GM12878 (cell line): ENCODE data around the gene RAC2. TPM values are rescaled to one million over a fixed set of nuclear protein-coding genes. Genes with fewer than 3 reads are reported as not detected.

Experiments
- BHLHE40 ChIP-seq, 2 experiments: fragments of 450-650 bp in 1 of 2; IDR thresholded peaks; 2 replicates each; pipeline ENCODE4 v1.6.1; 2011 to 2017; ENCODE audit warnings: low read depth in 2 of 2, borderline replicate concordance in 1 of 2, improper control_type of control experiment in 1 of 2, low read length in 1 of 2, mild to moderate bottlenecking in 1 of 2
- BMI1 ChIP-seq: fragments of 450-650 bp; IDR thresholded peaks from 2 replicates; pipeline ENCODE4 v1.6.1; 2016; ENCODE audit warnings: mild to moderate bottlenecking, moderate library complexity, borderline replicate concordance
- CBFB ChIP-seq: IDR thresholded peaks from 2 replicates; pipeline ENCODE4 v1.6.1; 2016; ENCODE audit warnings: antibody characterized with exemption, low read depth
- CHD4 ChIP-seq: fragments of 200-600 bp; sonication (generic); IDR thresholded peaks from 2 replicates; pipeline ENCODE4 v1.6.1; 2016; ENCODE audit warnings: mild to moderate bottlenecking
- CREM ChIP-seq: IDR thresholded peaks from 2 replicates; pipeline ENCODE4 v1.6.1; 2014; ENCODE audit warnings: antibody characterized with exemption, low read depth
- FOXM1 ChIP-seq: IDR thresholded peaks from 2 replicates; pipeline ENCODE4 v1.6.1; 2012; ENCODE audit warnings: low read depth, mild to moderate bottlenecking, inconsistent platforms, low read length, moderate library complexity
- HDGF ChIP-seq: fragments of 450-650 bp; IDR thresholded peaks from 2 replicates; pipeline ENCODE4 v1.6.1; 2016; ENCODE audit warnings: antibody characterized with exemption
- MYB ChIP-seq: fragments of 150-350 bp; IDR thresholded peaks from 2 replicates; pipeline ENCODE4 v1.6.1; 2014; ENCODE audit warnings: mild to moderate bottlenecking, low read depth, low read length, borderline replicate concordance
- POLR2AphosphoS5 ChIP-seq: IDR thresholded peaks from 2 replicates; pipeline ENCODE4 v1.6.1; 2011; ENCODE audit warnings: mild to moderate bottlenecking, low read length, inconsistent platforms
- RBBP5 ChIP-seq: fragments of 200-600 bp; sonication (generic); conservative IDR thresholded peaks from 2 replicates; pipeline ENCODE4 v1.6.1; 2016
- RCOR1 ChIP-seq: conservative IDR thresholded peaks from 2 replicates; pipeline ENCODE4 v1.6.1; 2012; ENCODE audit warnings: low read depth, low read length, improper control_type of control experiment
- RUNX3 ChIP-seq: IDR thresholded peaks from 2 replicates; pipeline ENCODE4 v1.6.1; 2012; ENCODE audit warnings: low read length, inconsistent platforms
- SIN3A ChIP-seq: IDR thresholded peaks from 2 replicates; pipeline ENCODE4 v1.6.1; 2012; ENCODE audit warnings: low read depth, low read length, improper control_type of control experiment
- SREBF1 ChIP-seq: IDR thresholded peaks from 2 replicates; pipeline ENCODE4 v1.6.1; 2012; ENCODE audit warnings: mild to moderate bottlenecking, low read length
- SUZ12 ChIP-seq: fragments of 200-600 bp; sonication (generic); IDR thresholded peaks from one replicate; pipeline ENCODE4 v1.6.1; 2018; ENCODE audit warnings: antibody characterized with exemption, mild to moderate bottlenecking; ENCODE audit not compliant: unreplicated experiment
- ZNF622 ChIP-seq: fragments of 450-650 bp; IDR thresholded peaks from 2 replicates; pipeline ENCODE4 v1.6.1; 2017; ENCODE audit warnings: mild to moderate bottlenecking, inconsistent platforms
- polyA plus RNA-seq, 11 experiments: library from polyadenylated mRNA; depleted of rRNA in 4 of 11; unstranded in 6 of 11; stranded (reverse) in 5 of 11; fragments of >200 nt; fragmentation: Nextera tagmentation in 4 of 11; fragmentation: Illumina TruSeq in 1 of 11; extraction: Ambion mirVana in 4 of 11; extraction: Trizol in 1 of 11; gene quantifications; 1 replicate in 1 of 11; 2 replicates in 10 of 11; pipeline versions ENCODE4 v1.2.1 to v1.2.3, GENCODE V29; 2011 to 2016; ENCODE audit warnings: inconsistent platforms in 2 of 11, missing spikeins in 2 of 11, low read depth in 1 of 11
- total RNA-seq, 4 experiments: library from RNA; depleted of rRNA in 3 of 4; stranded (reverse); fragments of >200 nt in 3 of 4; fragmentation: Illumina TruSeq in 1 of 4; extraction: Trizol in 1 of 4; gene quantifications; 2 replicates each; pipeline versions ENCODE4 v1.2.1 to v1.2.3, GENCODE V29; 2013 to 2021
- TF ChIP-seq, protein P1 (sequence below): fragments of 450-650 bp; IDR thresholded peaks from 2 replicates; pipeline ENCODE4 v1.6.1; 2018; ENCODE audit warnings: mild to moderate bottlenecking, low read depth, moderate library complexity; ENCODE audit not compliant: partially characterized antibody
- TF ChIP-seq, protein P2 (sequence below): fragments of 450-650 bp; IDR thresholded peaks from 2 replicates; pipeline ENCODE4 v1.6.1; 2017; ENCODE audit warnings: low read depth, mild to moderate bottlenecking, moderate library complexity
- TF ChIP-seq, protein P3 (sequence below): fragments of 450-650 bp; IDR thresholded peaks from 2 replicates; pipeline ENCODE4 v1.6.1; 2014; ENCODE audit warnings: mild to moderate bottlenecking
- TF ChIP-seq, protein P4 (sequence below): fragments of 450-650 bp; IDR thresholded peaks from 2 replicates; pipeline ENCODE4 v1.6.1; 2017; ENCODE audit warnings: mild to moderate bottlenecking, moderate library complexity

The RAC2 gene
- total and polyA plus RNA-seq, 10 of the 15 experiments (the other 5 are each of a cell fraction or from before 2014, with no cell fraction given), result 102 to 386 (median 304) TPM

DNA sequence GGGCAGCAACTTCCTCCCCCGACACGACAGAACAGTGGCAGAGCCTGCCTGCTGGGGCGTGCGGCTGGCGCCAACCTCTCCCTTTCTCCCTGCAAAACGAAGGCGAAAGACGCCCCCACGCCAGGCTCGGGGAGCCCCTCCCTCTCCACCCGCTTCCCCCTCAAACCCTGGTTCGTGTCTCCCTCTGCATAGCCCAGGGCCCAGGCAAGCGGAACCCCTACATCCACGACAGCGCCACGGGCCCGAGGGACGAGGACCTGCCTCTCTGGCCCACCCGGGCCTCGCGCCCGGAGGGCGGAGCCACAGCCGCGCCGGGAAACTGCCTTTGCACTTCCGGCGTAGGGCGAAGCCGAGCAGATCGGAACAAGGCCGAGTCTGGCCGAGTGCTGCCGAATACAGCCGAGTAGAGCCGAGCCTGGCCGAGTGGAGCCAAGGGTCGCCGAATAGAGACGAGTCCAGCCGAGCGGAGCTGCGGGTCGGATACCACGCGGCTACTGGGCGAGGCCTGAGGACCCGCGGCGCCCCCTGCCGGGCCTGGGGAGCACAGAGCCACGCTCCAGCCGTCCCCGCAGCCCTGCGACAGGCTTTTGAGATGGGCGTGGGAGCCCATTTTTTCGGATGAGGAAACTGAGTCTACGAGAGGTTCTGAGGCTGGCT is 44.8 kb downstream of the RAC2 start (continued):
- TF ChIP-seq, protein P1, sequence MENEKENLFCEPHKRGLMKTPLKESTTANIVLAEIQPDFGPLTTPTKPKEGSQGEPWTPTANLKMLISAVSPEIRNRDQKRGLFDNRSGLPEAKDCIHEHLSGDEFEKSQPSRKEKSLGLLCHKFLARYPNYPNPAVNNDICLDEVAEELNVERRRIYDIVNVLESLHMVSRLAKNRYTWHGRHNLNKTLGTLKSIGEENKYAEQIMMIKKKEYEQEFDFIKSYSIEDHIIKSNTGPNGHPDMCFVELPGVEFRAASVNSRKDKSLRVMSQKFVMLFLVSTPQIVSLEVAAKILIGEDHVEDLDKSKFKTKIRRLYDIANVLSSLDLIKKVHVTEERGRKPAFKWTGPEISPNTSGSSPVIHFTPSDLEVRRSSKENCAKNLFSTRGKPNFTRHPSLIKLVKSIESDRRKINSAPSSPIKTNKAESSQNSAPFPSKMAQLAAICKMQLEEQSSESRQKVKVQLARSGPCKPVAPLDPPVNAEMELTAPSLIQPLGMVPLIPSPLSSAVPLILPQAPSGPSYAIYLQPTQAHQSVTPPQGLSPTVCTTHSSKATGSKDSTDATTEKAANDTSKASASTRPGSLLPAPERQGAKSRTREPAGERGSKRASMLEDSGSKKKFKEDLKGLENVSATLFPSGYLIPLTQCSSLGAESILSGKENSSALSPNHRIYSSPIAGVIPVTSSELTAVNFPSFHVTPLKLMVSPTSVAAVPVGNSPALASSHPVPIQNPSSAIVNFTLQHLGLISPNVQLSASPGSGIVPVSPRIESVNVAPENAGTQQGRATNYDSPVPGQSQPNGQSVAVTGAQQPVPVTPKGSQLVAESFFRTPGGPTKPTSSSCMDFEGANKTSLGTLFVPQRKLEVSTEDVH, result no peak
- TF ChIP-seq MYB (no peak), RBBP5 (no peak), HDGF (peak; percentile 90), CREM (peak; percentile 16; the same call in 1 of the 2 replicates), RCOR1 (0 out of 2 replicates have a peak, but pooled peaks have one; percentile 7), FOXM1 (no peak), BMI1 (no peak), SIN3A (no peak), CBFB (0 out of 2 replicates have a peak, but pooled peaks have one; percentile 30), ZNF622 (no peak), BHLHE40 (IDR thresholded peaks at IDR 0.05; ENCODE audit: borderline replicate concordance in 1 of 2, low read depth in 2 of 2, low read length in 1 of 2) (peak; percentile 21 to 37; a peak in 1 of 4 replicates), POLR2AphosphoS5 (peak; percentile 71; the same call in 1 of the 2 replicates), SUZ12 (no peak), CHD4 (0 out of 2 replicates have a peak, but pooled peaks have one; percentile 66), SREBF1 (no peak), RUNX3 (peak; percentile 10; the same call in 1 of the 2 replicates)
- TF ChIP-seq, protein P2, sequence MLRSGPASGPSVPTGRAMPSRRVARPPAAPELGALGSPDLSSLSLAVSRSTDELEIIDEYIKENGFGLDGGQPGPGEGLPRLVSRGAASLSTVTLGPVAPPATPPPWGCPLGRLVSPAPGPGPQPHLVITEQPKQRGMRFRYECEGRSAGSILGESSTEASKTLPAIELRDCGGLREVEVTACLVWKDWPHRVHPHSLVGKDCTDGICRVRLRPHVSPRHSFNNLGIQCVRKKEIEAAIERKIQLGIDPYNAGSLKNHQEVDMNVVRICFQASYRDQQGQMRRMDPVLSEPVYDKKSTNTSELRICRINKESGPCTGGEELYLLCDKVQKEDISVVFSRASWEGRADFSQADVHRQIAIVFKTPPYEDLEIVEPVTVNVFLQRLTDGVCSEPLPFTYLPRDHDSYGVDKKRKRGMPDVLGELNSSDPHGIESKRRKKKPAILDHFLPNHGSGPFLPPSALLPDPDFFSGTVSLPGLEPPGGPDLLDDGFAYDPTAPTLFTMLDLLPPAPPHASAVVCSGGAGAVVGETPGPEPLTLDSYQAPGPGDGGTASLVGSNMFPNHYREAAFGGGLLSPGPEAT, result peak; percentile 42; the same call in 1 of the 2 replicates
- TF ChIP-seq, protein P3, sequence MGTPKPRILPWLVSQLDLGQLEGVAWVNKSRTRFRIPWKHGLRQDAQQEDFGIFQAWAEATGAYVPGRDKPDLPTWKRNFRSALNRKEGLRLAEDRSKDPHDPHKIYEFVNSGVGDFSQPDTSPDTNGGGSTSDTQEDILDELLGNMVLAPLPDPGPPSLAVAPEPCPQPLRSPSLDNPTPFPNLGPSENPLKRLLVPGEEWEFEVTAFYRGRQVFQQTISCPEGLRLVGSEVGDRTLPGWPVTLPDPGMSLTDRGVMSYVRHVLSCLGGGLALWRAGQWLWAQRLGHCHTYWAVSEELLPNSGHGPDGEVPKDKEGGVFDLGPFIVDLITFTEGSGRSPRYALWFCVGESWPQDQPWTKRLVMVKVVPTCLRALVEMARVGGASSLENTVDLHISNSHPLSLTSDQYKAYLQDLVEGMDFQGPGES, result no peak
- TF ChIP-seq, protein P4, sequence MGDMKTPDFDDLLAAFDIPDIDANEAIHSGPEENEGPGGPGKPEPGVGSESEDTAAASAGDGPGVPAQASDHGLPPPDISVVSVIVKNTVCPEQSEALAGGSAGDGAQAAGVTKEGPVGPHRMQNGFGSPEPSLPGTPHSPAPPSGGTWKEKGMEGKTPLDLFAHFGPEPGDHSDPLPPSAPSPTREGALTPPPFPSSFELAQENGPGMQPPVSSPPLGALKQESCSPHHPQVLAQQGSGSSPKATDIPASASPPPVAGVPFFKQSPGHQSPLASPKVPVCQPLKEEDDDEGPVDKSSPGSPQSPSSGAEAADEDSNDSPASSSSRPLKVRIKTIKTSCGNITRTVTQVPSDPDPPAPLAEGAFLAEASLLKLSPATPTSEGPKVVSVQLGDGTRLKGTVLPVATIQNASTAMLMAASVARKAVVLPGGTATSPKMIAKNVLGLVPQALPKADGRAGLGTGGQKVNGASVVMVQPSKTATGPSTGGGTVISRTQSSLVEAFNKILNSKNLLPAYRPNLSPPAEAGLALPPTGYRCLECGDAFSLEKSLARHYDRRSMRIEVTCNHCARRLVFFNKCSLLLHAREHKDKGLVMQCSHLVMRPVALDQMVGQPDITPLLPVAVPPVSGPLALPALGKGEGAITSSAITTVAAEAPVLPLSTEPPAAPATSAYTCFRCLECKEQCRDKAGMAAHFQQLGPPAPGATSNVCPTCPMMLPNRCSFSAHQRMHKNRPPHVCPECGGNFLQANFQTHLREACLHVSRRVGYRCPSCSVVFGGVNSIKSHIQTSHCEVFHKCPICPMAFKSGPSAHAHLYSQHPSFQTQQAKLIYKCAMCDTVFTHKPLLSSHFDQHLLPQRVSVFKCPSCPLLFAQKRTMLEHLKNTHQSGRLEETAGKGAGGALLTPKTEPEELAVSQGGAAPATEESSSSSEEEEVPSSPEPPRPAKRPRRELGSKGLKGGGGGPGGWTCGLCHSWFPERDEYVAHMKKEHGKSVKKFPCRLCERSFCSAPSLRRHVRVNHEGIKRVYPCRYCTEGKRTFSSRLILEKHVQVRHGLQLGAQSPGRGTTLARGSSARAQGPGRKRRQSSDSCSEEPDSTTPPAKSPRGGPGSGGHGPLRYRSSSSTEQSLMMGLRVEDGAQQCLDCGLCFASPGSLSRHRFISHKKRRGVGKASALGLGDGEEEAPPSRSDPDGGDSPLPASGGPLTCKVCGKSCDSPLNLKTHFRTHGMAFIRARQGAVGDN, result peak; percentile 61
